HG03460 (cell line): ENCODE measurements around the gene ZNF878.
A peak's percentile ranks its signal among the peaks of the same experiment; 100 is the strongest.

Source experiments
- ATAC-seq: cut with Tn5 transposase; IDR thresholded peaks from one replicate; pipeline ENCODE4 v1.9.1; 2021; ENCODE audit not compliant: unreplicated experiment

Gene ZNF878

DNA sequence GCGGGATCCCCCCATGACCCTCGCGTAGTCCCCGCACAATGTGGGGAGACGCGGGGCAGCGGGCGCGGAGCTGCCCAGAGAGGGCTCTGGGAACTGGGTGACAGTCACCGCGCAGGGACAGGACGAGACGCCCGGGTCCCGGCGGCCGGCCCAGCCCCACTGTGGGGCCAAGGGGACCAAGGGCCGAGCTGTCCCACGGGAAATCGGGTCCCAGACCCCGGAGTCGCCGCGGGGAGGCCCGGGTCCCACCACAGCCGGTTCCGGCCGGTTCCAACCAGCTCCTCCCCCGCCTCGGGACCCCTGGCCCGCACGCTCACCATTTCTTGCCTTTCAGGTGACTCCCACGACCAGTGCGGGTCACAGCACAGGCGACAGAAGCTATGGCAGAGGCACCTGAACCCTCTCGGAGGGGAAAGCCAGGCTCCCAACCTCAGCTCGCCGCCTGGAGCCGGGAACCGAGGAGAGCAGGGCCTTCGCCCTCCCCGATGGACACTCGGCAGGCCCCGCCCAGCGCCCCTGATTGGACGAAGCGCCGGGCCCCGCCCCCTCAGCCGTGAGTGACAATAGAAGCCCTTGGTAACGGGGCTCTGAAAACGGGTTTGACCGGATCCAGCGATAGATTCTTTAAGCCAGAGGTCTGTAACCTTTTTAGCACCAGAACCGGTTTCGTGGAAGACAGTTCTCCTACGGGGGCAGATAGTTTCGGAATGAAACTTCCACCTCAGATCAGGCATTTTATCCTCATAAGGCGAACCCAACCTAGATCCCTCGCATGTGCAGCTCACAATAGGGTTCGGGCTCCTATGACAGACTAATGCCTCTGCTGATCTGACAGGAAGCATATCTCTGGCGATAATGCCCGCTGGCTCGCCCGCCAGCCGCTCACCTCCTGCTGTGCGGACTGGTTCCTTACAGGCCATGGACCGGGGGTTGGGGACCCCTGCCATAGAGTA lies 17.3 kb downstream of the ZNF878 start, which contains the start of gene ZNF433:
TSS of gene ZNF433 (minus strand) at position 460 of the 953 bp plus-strand sequence. CDS start at position 320, 140 bp downstream.
- ATAC-seq: peak; percentile 90

GRCh38 chr19:12034620-12035019 lies 18.1 kb downstream of the ZNF878 start:
- no peak for ATAC-seq

GRCh38 chr19:12034198-12034597 lies 18.6 kb downstream of the ZNF878 start:
- no peak for ATAC-seq

DNA sequence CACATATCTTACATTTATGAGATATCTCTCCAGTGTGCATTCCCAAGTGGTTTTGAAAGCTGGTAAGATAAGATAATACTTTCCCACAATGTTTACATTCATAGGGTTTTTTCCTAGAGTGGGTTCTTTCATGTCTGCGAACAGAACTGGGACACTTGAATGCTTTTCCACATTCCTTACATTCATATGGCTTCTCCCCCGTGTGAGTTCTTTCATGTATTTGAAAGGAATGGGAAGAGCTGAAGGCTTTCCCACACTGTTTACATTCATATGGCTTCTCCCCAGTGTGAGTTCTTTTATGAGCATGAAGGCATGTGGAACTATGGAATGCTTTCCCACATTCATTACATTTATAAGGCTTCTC lies 37.0 kb downstream of the ZNF878 start:
- no peak for ATAC-seq

DNA sequence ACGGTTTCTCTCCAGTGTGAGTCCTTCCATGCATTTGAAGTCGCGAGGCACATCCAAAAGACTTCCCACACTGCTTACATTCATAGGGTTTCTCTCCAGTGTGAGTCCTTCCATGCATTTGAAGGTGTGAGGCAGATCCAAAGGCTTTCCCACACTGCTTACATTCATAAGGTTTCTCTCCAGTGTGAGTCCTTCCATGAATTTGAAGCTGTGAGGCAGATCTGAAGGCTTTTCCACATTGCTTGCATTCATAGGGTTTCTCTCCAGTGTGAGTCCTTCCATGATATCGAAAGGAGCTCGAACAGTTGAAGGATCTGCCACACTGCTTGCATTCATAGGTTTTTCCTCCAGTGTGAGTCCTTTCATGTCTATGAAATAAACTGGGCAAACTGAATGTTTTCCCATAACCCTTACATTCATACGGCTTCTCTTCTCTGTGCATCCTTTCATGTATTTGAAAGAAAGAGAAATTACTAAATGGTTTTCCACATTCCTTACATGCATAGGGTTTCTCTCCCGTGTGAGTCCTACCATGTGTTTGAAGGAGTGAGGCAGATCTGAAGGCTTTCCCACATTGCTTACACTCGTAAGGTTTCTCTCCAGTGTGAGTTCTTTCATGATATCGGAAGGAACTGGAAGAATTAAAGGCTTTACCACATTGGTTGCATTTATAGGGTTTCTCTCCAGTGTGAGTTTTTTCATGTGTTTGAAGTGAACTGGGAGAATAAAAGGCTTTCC lies 37.6 kb downstream of the ZNF878 start:
- no peak for ATAC-seq

DNA sequence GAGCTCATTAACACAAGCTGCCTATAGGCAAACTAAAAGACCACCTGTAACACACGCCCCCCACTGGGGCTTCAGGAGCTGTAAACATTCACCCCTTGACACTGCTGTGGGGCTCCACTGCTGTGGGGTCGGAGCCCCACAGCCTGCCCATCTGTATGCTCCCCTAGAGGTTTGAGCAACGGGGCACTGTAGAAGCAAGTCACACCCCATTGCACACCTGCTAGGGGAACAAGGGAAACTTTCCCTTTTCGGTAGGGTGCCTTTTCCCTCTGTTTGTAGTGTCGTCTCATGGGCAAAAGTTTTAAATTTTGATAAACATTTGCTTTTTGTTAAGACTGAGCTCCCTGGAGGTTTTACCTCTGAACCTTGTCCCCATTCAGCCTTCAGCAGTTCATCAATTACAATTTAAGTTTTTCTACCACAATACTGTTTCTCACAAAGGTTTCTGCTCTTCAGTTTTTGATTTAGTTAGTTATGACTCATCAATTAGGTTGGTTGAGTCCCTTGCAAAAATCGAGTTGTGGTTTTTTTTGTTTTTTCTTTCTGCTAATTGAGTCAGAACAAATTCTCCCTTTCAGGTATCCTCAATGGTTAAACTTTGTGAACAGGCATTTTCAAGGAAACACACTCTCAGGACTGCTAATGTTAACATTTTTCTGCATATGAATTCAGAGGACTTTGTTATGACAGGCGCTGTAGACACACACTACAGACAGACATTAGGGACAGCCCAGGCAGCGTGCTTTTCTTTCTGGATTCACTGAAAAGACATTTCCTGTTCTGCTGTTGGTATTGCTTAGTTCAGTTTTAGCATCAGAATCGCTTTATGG lies 52.4 kb downstream of the ZNF878 start:
- peak; percentile 59 for ATAC-seq

DNA sequence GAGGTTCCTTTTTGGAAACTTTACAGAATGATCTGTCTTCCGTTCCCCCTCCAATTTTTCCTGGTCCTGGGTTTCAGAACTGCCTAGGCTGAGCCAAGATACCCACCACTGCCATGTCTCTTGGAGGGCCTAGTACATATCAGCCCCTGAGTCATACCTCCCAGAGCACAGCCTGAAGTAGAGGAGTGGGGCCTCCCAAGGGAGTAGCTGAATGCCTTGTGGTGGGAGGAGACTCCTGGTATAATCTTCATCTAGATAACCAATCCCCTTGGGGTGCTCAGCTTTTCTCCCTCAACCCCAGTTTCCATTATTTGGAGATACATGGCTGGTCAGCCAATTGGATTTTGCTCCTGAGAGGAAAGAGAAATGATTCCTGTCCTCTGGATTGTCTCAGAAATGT lies 57.6 kb downstream of the ZNF878 start:
- ATAC-seq: no peak
